ENCODE data around the gene MFN2. TPM values are rescaled to one million over a fixed set of nuclear protein-coding genes. Genes with fewer than 3 reads are reported as not detected.

MFN2 gene
- total RNA-seq, 1 experiment from 2014 or later = 54.8 TPM

- Histone ChIP-seq H3K4me3 (no peak overlapping the region), H3K4me1 (replicated peaks) (no peaks in the 10 kb centered on the region), H3K36me3 (peaks cover 40% of the 10 kb centered on the region), H3K27me3 (replicated peaks) (no peaks in the 10 kb centered on the region), H3K27ac (no peak overlapping the region), H3K9me3 (replicated peaks) (no peaks in the 10 kb centered on the region)
- DNase-seq (ENCODE audit: low read depth in 1 of 2, low spot score in 2 of 2) = no peak
Observed at GRCh38 chr1:12011998-12012397, 31.8 kb downstream of the MFN2 start.

GRCh38 chr1:12012560-12013316 is 32.5 kb downstream of the MFN2 start:
- Histone ChIP-seq H3K9me3 (replicated peaks) (no peaks in the 10 kb centered on the region), H3K4me3 (no peak overlapping the region), H3K27ac (no peak overlapping the region), H3K4me1 (replicated peaks) (no peaks in the 10 kb centered on the region), H3K27me3 (replicated peaks) (no peaks in the 10 kb centered on the region), H3K36me3 (peaks cover 35% of the 10 kb centered on the region)
- DNase-seq (ENCODE audit: low read depth in 1 of 2, low spot score in 2 of 2) = no peak

GRCh38 chr1:12014141-12014991 is 34.1 kb downstream of the MFN2 start:
- no peak for DNase-seq (ENCODE audit: low read depth in 1 of 2, low spot score in 2 of 2)
- peaks cover 33% of the 10 kb centered on the region for H3K36me3 ChIP-seq
- 0 out of 2 replicates have a peak, but pooled peaks cover under 1% of the 10 kb centered on the region for H3K9me3 ChIP-seq (replicated peaks)
- no peaks in the 10 kb centered on the region for H3K4me1 ChIP-seq (replicated peaks)
- no peaks in the 10 kb centered on the region for H3K27me3 ChIP-seq (replicated peaks)
- no peak overlapping the region for H3K4me3 ChIP-seq
- H3K27ac ChIP-seq = no peak overlapping the region

GRCh38 chr1:12015001-12015491 is 34.8 kb downstream of the MFN2 start:
- DNase-seq (ENCODE audit: low read depth in 1 of 2, low spot score in 2 of 2) = no peak
- no peaks in the 10 kb centered on the region for H3K27me3 ChIP-seq (replicated peaks)
- H3K27ac ChIP-seq = no peak overlapping the region
- H3K4me1 ChIP-seq (replicated peaks) = peaks cover 4% of the 10 kb centered on the region
- peaks cover 32% of the 10 kb centered on the region for H3K36me3 ChIP-seq
- 0 out of 2 replicates have a peak, but pooled peaks cover 4% of the 10 kb centered on the region for H3K9me3 ChIP-seq (replicated peaks)
- no peak overlapping the region for H3K4me3 ChIP-seq

GRCh38 chr1:12015499-12015898 is 35.3 kb downstream of the MFN2 start:
- 0 out of 2 replicates have a peak, but pooled peaks cover 4% of the 10 kb centered on the region for H3K9me3 ChIP-seq (replicated peaks)
- DNase-seq (ENCODE audit: low read depth in 1 of 2, low spot score in 2 of 2) = no peak
- no peak overlapping the region for H3K4me3 ChIP-seq
- peaks cover 30% of the 10 kb centered on the region for H3K36me3 ChIP-seq
- H3K27ac ChIP-seq = no peak overlapping the region
- no peaks in the 10 kb centered on the region for H3K27me3 ChIP-seq (replicated peaks)
- peaks cover 9% of the 10 kb centered on the region for H3K4me1 ChIP-seq (replicated peaks)

GRCh38 chr1:12016182-12016581 is 35.9 kb downstream of the MFN2 start:
- no peak for DNase-seq (ENCODE audit: low read depth in 1 of 2, low spot score in 2 of 2)
- H3K4me1 ChIP-seq (replicated peaks) = peaks cover 10% of the 10 kb centered on the region
- H3K4me3 ChIP-seq = no peak overlapping the region
- no peak overlapping the region for H3K27ac ChIP-seq
- H3K9me3 ChIP-seq (replicated peaks) = 0 out of 2 replicates have a peak, but pooled peaks cover 4% of the 10 kb centered on the region
- no peaks in the 10 kb centered on the region for H3K27me3 ChIP-seq (replicated peaks)
- peaks cover 24% of the 10 kb centered on the region for H3K36me3 ChIP-seq

GRCh38 chr1:12019858-12020509 is 39.7 kb downstream of the MFN2 start:
- peaks cover 32% of the 10 kb centered on the region for H3K36me3 ChIP-seq
- peaks cover 10% of the 10 kb centered on the region for H3K4me1 ChIP-seq (replicated peaks)
- DNase-seq (ENCODE audit: low read depth in 1 of 2, low spot score in 2 of 2) = peak in 1 of 2 experiments; percentile 31
- peak overlapping the region; percentile 90 for H3K4me3 ChIP-seq
- H3K27me3 ChIP-seq (replicated peaks) = no peaks in the 10 kb centered on the region
- 0 out of 2 replicates have a peak, but pooled peaks cover 4% of the 10 kb centered on the region for H3K9me3 ChIP-seq (replicated peaks)
- peak overlapping the region; percentile 33 for H3K27ac ChIP-seq

GRCh38 chr1:12021616-12022015 is 41.4 kb downstream of the MFN2 start:
- Histone ChIP-seq H3K4me1 (replicated peaks) (peaks cover 10% of the 10 kb centered on the region), H3K9me3 (replicated peaks) (0 out of 2 replicates have a peak, but pooled peaks cover 4% of the 10 kb centered on the region), H3K4me3 (no peak overlapping the region), H3K27ac (no peak overlapping the region), H3K36me3 (peaks cover 44% of the 10 kb centered on the region), H3K27me3 (replicated peaks) (no peaks in the 10 kb centered on the region)
- no peak for DNase-seq (ENCODE audit: low read depth in 1 of 2, low spot score in 2 of 2)

- Histone ChIP-seq H3K36me3 (peaks cover 44% of the 10 kb centered on the region), H3K9me3 (replicated peaks) (0 out of 2 replicates have a peak, but pooled peaks cover 4% of the 10 kb centered on the region), H3K4me3 (no peak overlapping the region), H3K27ac (no peak overlapping the region), H3K4me1 (replicated peaks) (peaks cover 10% of the 10 kb centered on the region), H3K27me3 (replicated peaks) (no peaks in the 10 kb centered on the region)
- DNase-seq (ENCODE audit: low read depth in 1 of 2, low spot score in 2 of 2) = no peak
Observed at GRCh38 chr1:12022036-12022435, 41.8 kb downstream of the MFN2 start.

GRCh38 chr1:12026586-12026985 is 46.3 kb downstream of the MFN2 start:
- H3K4me1 ChIP-seq (replicated peaks) = no peaks in the 10 kb centered on the region
- H3K27ac ChIP-seq = no peak overlapping the region
- no peak for DNase-seq (ENCODE audit: low read depth in 1 of 2, low spot score in 2 of 2)
- no peak overlapping the region for H3K4me3 ChIP-seq
- peaks cover 59% of the 10 kb centered on the region for H3K36me3 ChIP-seq
- no peaks in the 10 kb centered on the region for H3K9me3 ChIP-seq (replicated peaks)
- no peaks in the 10 kb centered on the region for H3K27me3 ChIP-seq (replicated peaks)

- Histone ChIP-seq H3K27ac (no peak overlapping the region), H3K9me3 (replicated peaks) (no peaks in the 10 kb centered on the region)
- no peak for DNase-seq (ENCODE audit: low read depth in 1 of 2, low spot score in 2 of 2)
Observed at GRCh38 chr1:12028248-12028647, 48.0 kb downstream of the MFN2 start.

GRCh38 chr1:12028957-12029511 is 48.8 kb downstream of the MFN2 start:
- H3K4me3 ChIP-seq = no peak overlapping the region
- no peak for DNase-seq (ENCODE audit: low read depth in 1 of 2, low spot score in 2 of 2)
- no peaks in the 10 kb centered on the region for H3K27me3 ChIP-seq (replicated peaks)
- H3K27ac ChIP-seq = no peak overlapping the region
- H3K4me1 ChIP-seq (replicated peaks) = no peaks in the 10 kb centered on the region
- no peaks in the 10 kb centered on the region for H3K9me3 ChIP-seq (replicated peaks)
- H3K36me3 ChIP-seq = peaks cover 48% of the 10 kb centered on the region

More at GRCh38 chr1:12028248-12028647, 48.0 kb downstream of the MFN2 start:
- no peaks in the 10 kb centered on the region for H3K27me3 ChIP-seq (replicated peaks)
- no peak overlapping the region for H3K4me3 ChIP-seq
- H3K4me1 ChIP-seq (replicated peaks) = no peaks in the 10 kb centered on the region
- H3K36me3 ChIP-seq = peaks cover 53% of the 10 kb centered on the region

- no peaks in the 10 kb centered on the region for H3K27me3 ChIP-seq (replicated peaks)
Observed at GRCh38 chr1:12029720-12030339, 49.6 kb downstream of the MFN2 start.

More at GRCh38 chr1:12029720-12030339, 49.6 kb downstream of the MFN2 start:
- Histone ChIP-seq H3K9me3 (replicated peaks) (no peaks in the 10 kb centered on the region), H3K27ac (no peak overlapping the region), H3K4me3 (no peak overlapping the region), H3K36me3 (peaks cover 41% of the 10 kb centered on the region), H3K4me1 (replicated peaks) (no peaks in the 10 kb centered on the region)
- no peak for DNase-seq (ENCODE audit: low read depth in 1 of 2, low spot score in 2 of 2)
